Left lobe of liver (tissue), 2 donors: ENCODE results near the gene VASH2. TPM values are rescaled to one million over a fixed set of nuclear protein-coding genes. Genes with fewer than 3 reads are reported as not detected.
"Not testable (repeated sequence)": the region's sequence is repeated elsewhere in the genome, so short reads cannot be mapped to it uniquely, and the experiment has no call there.

Experiments
- ATAC-seq: fragments of 200-7000 bp; cut with Tn5 transposase; one replicate; pipeline ENCODE4 v1.9.1; 2020; ENCODE audit warnings: mild to moderate bottlenecking, moderate library complexity
- DNase-seq: peaks from one replicate; pipeline ENCODE4 v3.0.0-alpha.2; 2020; ENCODE audit warnings: low spot score
- total RNA-seq: library from RNA; stranded (reverse); gene quantifications from one replicate; pipeline ENCODE4 v1.2.1, GENCODE V29; 2021
- donor health status: DM: no; HTN: no; CAD: no; lungs with moderate emphysema.
- donor health status: DM: no; HTN: yes; CAD: no.

The VASH2 gene
- total RNA-seq, 1 donor from 2014 or later, result 0.10 TPM

- DNase-seq, result no peak
- no peak for ATAC-seq
Measured at GRCh38 chr1:212954514-212954913, 4.2 kb downstream of the VASH2 start.

- ATAC-seq (no peak), DNase-seq (no peak)
Measured at GRCh38 chr1:212955098-212955497, 4.8 kb downstream of the VASH2 start.

- ATAC-seq, result no peak
- no peak for DNase-seq
Measured at GRCh38 chr1:212955961-212956620, 5.8 kb downstream of the VASH2 start.

- ATAC-seq (no peak), DNase-seq (no peak)
Measured at GRCh38 chr1:212957546-212957945, 7.2 kb downstream of the VASH2 start.

- ATAC-seq (no peak), DNase-seq (no peak)
Measured at GRCh38 chr1:212958175-212958574, 7.8 kb downstream of the VASH2 start.

- no peak for ATAC-seq
- no peak for DNase-seq
Measured at GRCh38 chr1:212959266-212960220, 9.2 kb downstream of the VASH2 start.

- DNase-seq, result no peak
- ATAC-seq, result no peak
Measured at GRCh38 chr1:212960932-212961331, 10.6 kb downstream of the VASH2 start.

- ATAC-seq (no peak), DNase-seq (no peak)
Measured at GRCh38 chr1:212962509-212962908, 12.2 kb downstream of the VASH2 start.

GRCh38 chr1:212964102-212964501 is 13.8 kb downstream of the VASH2 start:
- DNase-seq (no peak), ATAC-seq (no peak)

GRCh38 chr1:212964993-212965392 is 14.7 kb downstream of the VASH2 start:
- DNase-seq, ATAC-seq: not testable (repeated sequence)

- no peak for DNase-seq
- no peak for ATAC-seq
Measured at GRCh38 chr1:212966616-212967015, 16.3 kb downstream of the VASH2 start.

GRCh38 chr1:212967801-212968200 is 17.5 kb downstream of the VASH2 start:
- ATAC-seq, result peak; percentile 79
- no peak for DNase-seq

- ATAC-seq (no peak), DNase-seq (no peak)
Measured at GRCh38 chr1:212968368-212968863, 18.1 kb downstream of the VASH2 start.

GRCh38 chr1:212970085-212970484 is 19.7 kb downstream of the VASH2 start:
- DNase-seq, result no peak
- no peak for ATAC-seq

GRCh38 chr1:212971312-212971711 is 21.0 kb downstream of the VASH2 start:
- no peak for ATAC-seq
- no peak for DNase-seq

GRCh38 chr1:212973426-212973825 is 23.1 kb downstream of the VASH2 start:
- DNase-seq (peak; percentile 12), ATAC-seq (no peak)

- ATAC-seq, result no peak
- no peak for DNase-seq
Measured at GRCh38 chr1:212973899-212974298, 23.6 kb downstream of the VASH2 start.

GRCh38 chr1:212974711-212975110 is 24.4 kb downstream of the VASH2 start:
- DNase-seq, result peak; percentile 19
- no peak for ATAC-seq

- ATAC-seq, result no peak
- peak; percentile 26 for DNase-seq
Measured at GRCh38 chr1:212975111-212975918, 25.0 kb downstream of the VASH2 start.

GRCh38 chr1:212976586-212976985 is 26.2 kb downstream of the VASH2 start:
- peak; percentile 27 for DNase-seq
- no peak for ATAC-seq
